K562 (cell line): ENCODE data around the gene FOXR2.

Experiments
- GABPA ChIP-seq: fragments of 200-800 bp; sonication (Bioruptor generic); conservative IDR thresholded peaks from 2 replicates; pipeline ENCODE4 v1.6.1; 2016; ENCODE audit warnings: low read depth, missing genetic modification characterization, missing compliant biosample characterization
- POLR2H ChIP-seq: IDR thresholded peaks from 2 replicates; pipeline ENCODE4 v1.6.1; 2016; ENCODE audit warnings: missing genetic modification characterization, low read depth, mild to moderate bottlenecking, control low read depth, missing compliant biosample characterization, moderate library complexity
- SREBF1 ChIP-seq: fragments of 150-350 bp; IDR thresholded peaks from 2 replicates; pipeline ENCODE4 v1.6.1; 2014; ENCODE audit warnings: antibody characterized with exemption, low read depth, low read length, borderline replicate concordance
- ZMIZ1 ChIP-seq, 2 experiments: fragments of 150-350 bp in 1 of 2; IDR thresholded peaks; 2 replicates each; pipeline ENCODE4 v1.6.1; 2012 to 2016; ENCODE audit warnings: low read depth in 2 of 2, low read length in 2 of 2, mild to moderate bottlenecking in 1 of 2, moderate library complexity in 1 of 2
- TF ChIP-seq, protein P1 (sequence below): IDR thresholded peaks from 2 replicates; pipeline ENCODE4 v1.6.1; 2016; ENCODE audit warnings: missing genetic modification characterization, missing compliant biosample characterization

DNA sequence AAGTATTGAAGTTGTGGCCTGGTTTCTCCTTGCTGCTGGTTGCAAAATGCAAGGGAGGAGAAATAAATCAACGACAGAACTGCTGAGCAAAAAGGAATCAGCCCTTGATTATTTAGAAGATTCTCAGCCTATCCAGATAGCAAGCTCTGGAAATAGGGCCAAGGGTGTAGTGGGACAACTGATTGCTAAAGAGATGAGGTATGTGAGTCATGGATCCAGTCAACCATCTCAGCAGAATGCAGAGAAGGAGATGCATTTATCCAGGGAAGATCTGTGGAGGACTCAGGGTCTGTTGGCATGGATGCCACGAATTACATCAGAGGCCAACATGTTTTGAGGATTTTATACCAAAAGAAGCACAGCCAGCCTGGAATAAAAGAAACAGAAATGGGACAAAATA lies 36.7 kb downstream of the FOXR2 start:
- TF ChIP-seq, protein P1, sequence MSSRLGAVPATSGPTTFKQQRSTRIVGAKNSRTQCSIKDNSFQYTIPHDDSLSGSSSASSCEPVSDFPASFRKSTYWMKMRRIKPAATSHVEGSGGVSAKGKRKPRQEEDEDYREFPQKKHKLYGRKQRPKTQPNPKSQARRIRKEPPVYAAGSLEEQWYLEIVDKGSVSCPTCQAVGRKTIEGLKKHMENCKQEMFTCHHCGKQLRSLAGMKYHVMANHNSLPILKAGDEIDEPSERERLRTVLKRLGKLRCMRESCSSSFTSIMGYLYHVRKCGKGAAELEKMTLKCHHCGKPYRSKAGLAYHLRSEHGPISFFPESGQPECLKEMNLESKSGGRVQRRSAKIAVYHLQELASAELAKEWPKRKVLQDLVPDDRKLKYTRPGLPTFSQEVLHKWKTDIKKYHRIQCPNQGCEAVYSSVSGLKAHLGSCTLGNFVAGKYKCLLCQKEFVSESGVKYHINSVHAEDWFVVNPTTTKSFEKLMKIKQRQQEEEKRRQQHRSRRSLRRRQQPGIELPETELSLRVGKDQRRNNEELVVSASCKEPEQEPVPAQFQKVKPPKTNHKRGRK (tag) = no peak
- TF ChIP-seq ZMIZ1 (IDR thresholded peaks at IDR 0.05; ENCODE audit: low read depth in 2 of 2, low read length in 2 of 2) = no peak
- no peak for TF ChIP-seq POLR2H
- no peak for TF ChIP-seq SREBF1
- no peak for TF ChIP-seq GABPA (tag)
